HEK293 (cell line): ENCODE results near the gene ST3GAL5.
"Not testable (repeated sequence)": the region's sequence is repeated elsewhere in the genome, so short reads cannot be mapped to it uniquely, and the experiment has no call there.

ENCODE experiments used
- CTCF ChIA-PET: fragments of 350-600 bp; formaldehyde crosslinking; extraction: SDS; loops from one replicate; lab custom pipeline; 2021; ENCODE audit warnings: antibody characterized with exemption; lab: Yijun Ruan, JAX
- POLR2A ChIA-PET: fragments of 300-600 bp; formaldehyde crosslinking; extraction: SDS; loops from one replicate; lab custom pipeline; 2020; ENCODE audit warnings: antibody characterized with exemption, inconsistent platforms; lab: Yijun Ruan, JAX
- H3K27ac ChIP-seq: fragments of 200-500 bp; sonication (Bioruptor generic); 2 replicates; pipeline ENCODE4 v1.5.1; 2014; ENCODE audit warnings: low read depth, low read length, control low read depth, inconsistent platforms; ENCODE audit errors: extremely low read depth
- H3K36me3 ChIP-seq, 2 experiments: fragments of 200-500 bp in 1 of 2; sonication (Bioruptor generic) in 1 of 2; 1 replicate in 1 of 2; 2 replicates in 1 of 2; pipeline ENCODE4 v1.5.1; 2014 to 2017; ENCODE audit warnings: inconsistent platforms in 2 of 2, low read length in 2 of 2; ENCODE audit not compliant: control insufficient read depth in 2 of 2, insufficient read depth in 1 of 2
- H3K4me1 ChIP-seq: fragments of 200-500 bp; sonication (Bioruptor generic); 2 replicates; pipeline ENCODE4 v1.5.1; 2014; ENCODE audit warnings: mild to moderate bottlenecking, low read length, inconsistent platforms; ENCODE audit not compliant: control insufficient read depth, insufficient read depth
- H3K4me3 ChIP-seq: 2 replicates; pipeline ENCODE4 v1.5.1; 2011; ENCODE audit warnings: low read depth, mild to moderate bottlenecking, control low read depth, low read length, moderate library complexity
- H3K9me3 ChIP-seq: fragments of 200-500 bp; sonication (Bioruptor generic); 2 replicates; pipeline ENCODE4 v1.5.1; 2014; ENCODE audit warnings: low read depth, low read length, inconsistent platforms; ENCODE audit not compliant: control insufficient read depth, insufficient read depth
- BCL11A ChIP-seq: fragments of 450-650 bp; formaldehyde crosslinking; IDR thresholded peaks from 2 replicates; pipeline ENCODE4 v1.5.1; 2016; ENCODE audit warnings: low read depth, missing biosample characterization, missing genetic modification characterization
- GFI1B ChIP-seq: fragments of 450-650 bp; formaldehyde crosslinking; IDR thresholded peaks from 2 replicates; pipeline ENCODE4 v1.5.1; 2016; ENCODE audit warnings: missing biosample characterization, missing genetic modification characterization
- GLIS1 ChIP-seq: fragments of 450-650 bp; formaldehyde crosslinking; IDR thresholded peaks from 2 replicates; pipeline ENCODE4 v1.5.1; 2016; ENCODE audit warnings: missing biosample characterization, missing genetic modification characterization
- HOXA7 ChIP-seq: sonication (generic); formaldehyde crosslinking; IDR thresholded peaks from 2 replicates; pipeline ENCODE4 v1.8.1; 2022; ENCODE audit warnings: missing genetic modification reagents, borderline replicate concordance
- IKZF3 ChIP-seq: fragments of 450-650 bp; IDR thresholded peaks from 2 replicates; pipeline ENCODE4 v1.5.0; 2018; ENCODE audit warnings: missing biosample characterization, mild to moderate bottlenecking, missing genetic modification characterization, moderate library complexity
- KLF1 ChIP-seq: fragments of 450-650 bp; formaldehyde crosslinking; IDR thresholded peaks from 2 replicates; pipeline ENCODE4 v1.5.1; 2016; ENCODE audit warnings: missing biosample characterization, missing genetic modification characterization
- OVOL3 ChIP-seq: fragments of 450-650 bp; formaldehyde crosslinking; IDR thresholded peaks from 2 replicates; pipeline ENCODE4 v1.5.1; 2016; ENCODE audit warnings: missing biosample characterization, missing genetic modification characterization
- PBX3 ChIP-seq: sonication (generic); formaldehyde crosslinking; IDR thresholded peaks from 2 replicates; pipeline ENCODE4 v1.8.1; 2022; ENCODE audit warnings: mild to moderate bottlenecking, moderate library complexity, missing genetic modification reagents
- TCF7L2 ChIP-seq: IDR thresholded peaks from 2 replicates; pipeline ENCODE4 v1.6.1; 2011; ENCODE audit warnings: low read depth, mild to moderate bottlenecking, inconsistent platforms, low read length, moderate library complexity, borderline replicate concordance
- YY2 ChIP-seq: fragments of 450-650 bp; formaldehyde crosslinking; IDR thresholded peaks from 2 replicates; pipeline ENCODE4 v1.5.1; 2016; ENCODE audit warnings: missing biosample characterization, missing genetic modification characterization
- ZFHX2 ChIP-seq: fragments of 450-650 bp; formaldehyde crosslinking; conservative IDR thresholded peaks from 2 replicates; pipeline ENCODE4 v1.5.1; 2016; ENCODE audit warnings: missing biosample characterization, missing genetic modification characterization
- ZNF211 ChIP-seq: fragments of 450-650 bp; formaldehyde crosslinking; IDR thresholded peaks from 2 replicates; pipeline ENCODE4 v1.5.1; 2016; ENCODE audit warnings: low read depth, missing biosample characterization, missing genetic modification characterization
- ZNF214 ChIP-seq: fragments of 450-650 bp; formaldehyde crosslinking; IDR thresholded peaks from 2 replicates; pipeline ENCODE4 v1.5.1; 2017; ENCODE audit warnings: missing biosample characterization, mild to moderate bottlenecking, missing genetic modification characterization, borderline replicate concordance
- ZNF223 ChIP-seq: fragments of 450-650 bp; formaldehyde crosslinking; IDR thresholded peaks from 2 replicates; pipeline ENCODE4 v1.5.1; 2016; ENCODE audit warnings: missing biosample characterization, missing genetic modification characterization
- ZNF274 ChIP-seq, 2 experiments: fragments of 200-500 bp in 1 of 2; fragments of 450-650 bp in 1 of 2; sonication (Bioruptor generic) in 1 of 2; formaldehyde crosslinking in 1 of 2; IDR thresholded peaks; 2 replicates each; pipeline versions ENCODE4 v1.5.1 to v1.6.1; 2014 to 2016; ENCODE audit warnings: borderline replicate concordance in 1 of 2, inconsistent platforms in 1 of 2, low read length in 1 of 2, missing biosample characterization in 1 of 2, missing genetic modification characterization in 1 of 2
- ZNF280C ChIP-seq: fragments of 450-650 bp; formaldehyde crosslinking; IDR thresholded peaks from 2 replicates; pipeline ENCODE4 v1.5.1; 2016; ENCODE audit warnings: missing biosample characterization, missing genetic modification characterization
- ZNF335 ChIP-seq: fragments of 450-650 bp; formaldehyde crosslinking; conservative IDR thresholded peaks from 2 replicates; pipeline ENCODE4 v1.5.1; 2016; ENCODE audit warnings: missing biosample characterization, missing genetic modification characterization
- ZNF394 ChIP-seq: fragments of 450-650 bp; formaldehyde crosslinking; IDR thresholded peaks from 2 replicates; pipeline ENCODE4 v1.5.1; 2016; ENCODE audit warnings: missing biosample characterization, missing genetic modification characterization, mild to moderate bottlenecking, moderate library complexity, borderline replicate concordance
- ZNF510 ChIP-seq: fragments of 450-650 bp; formaldehyde crosslinking; IDR thresholded peaks from 2 replicates; pipeline ENCODE4 v1.5.1; 2018; ENCODE audit warnings: mild to moderate bottlenecking, missing genetic modification characterization, missing biosample characterization; ENCODE audit not compliant: insufficient replicate concordance
- ZNF521 ChIP-seq: fragments of 450-650 bp; formaldehyde crosslinking; IDR thresholded peaks from 2 replicates; pipeline ENCODE4 v1.5.1; 2017; ENCODE audit warnings: missing biosample characterization, mild to moderate bottlenecking, missing genetic modification characterization
- ZNF544 ChIP-seq: fragments of 450-650 bp; formaldehyde crosslinking; IDR thresholded peaks from 2 replicates; pipeline ENCODE4 v1.5.0; 2017; ENCODE audit warnings: missing biosample characterization, missing genetic modification characterization
- ZNF658 ChIP-seq: fragments of 450-650 bp; formaldehyde crosslinking; IDR thresholded peaks from 2 replicates; pipeline ENCODE4; 2016; ENCODE audit warnings: missing biosample characterization, missing genetic modification characterization
- ZNF677 ChIP-seq: fragments of 450-650 bp; IDR thresholded peaks from 2 replicates; pipeline ENCODE4 v1.5.0; 2018; ENCODE audit warnings: missing biosample characterization, mild to moderate bottlenecking, missing genetic modification characterization, moderate library complexity

ST3GAL5 gene

GRCh38 chr2:85935170-85935745 is 46.5 kb upstream of the ST3GAL5 start (continued):
- TF ChIP-seq YY2 (tag by site-specific recombination) (no peak), ZNF544 (tag by site-specific recombination) (no peak), ZNF658 (tag by site-specific recombination) (no peak), OVOL3 (tag by site-specific recombination) (no peak), PBX3 (CRISPR knock-in tag) (no peak)

DNA sequence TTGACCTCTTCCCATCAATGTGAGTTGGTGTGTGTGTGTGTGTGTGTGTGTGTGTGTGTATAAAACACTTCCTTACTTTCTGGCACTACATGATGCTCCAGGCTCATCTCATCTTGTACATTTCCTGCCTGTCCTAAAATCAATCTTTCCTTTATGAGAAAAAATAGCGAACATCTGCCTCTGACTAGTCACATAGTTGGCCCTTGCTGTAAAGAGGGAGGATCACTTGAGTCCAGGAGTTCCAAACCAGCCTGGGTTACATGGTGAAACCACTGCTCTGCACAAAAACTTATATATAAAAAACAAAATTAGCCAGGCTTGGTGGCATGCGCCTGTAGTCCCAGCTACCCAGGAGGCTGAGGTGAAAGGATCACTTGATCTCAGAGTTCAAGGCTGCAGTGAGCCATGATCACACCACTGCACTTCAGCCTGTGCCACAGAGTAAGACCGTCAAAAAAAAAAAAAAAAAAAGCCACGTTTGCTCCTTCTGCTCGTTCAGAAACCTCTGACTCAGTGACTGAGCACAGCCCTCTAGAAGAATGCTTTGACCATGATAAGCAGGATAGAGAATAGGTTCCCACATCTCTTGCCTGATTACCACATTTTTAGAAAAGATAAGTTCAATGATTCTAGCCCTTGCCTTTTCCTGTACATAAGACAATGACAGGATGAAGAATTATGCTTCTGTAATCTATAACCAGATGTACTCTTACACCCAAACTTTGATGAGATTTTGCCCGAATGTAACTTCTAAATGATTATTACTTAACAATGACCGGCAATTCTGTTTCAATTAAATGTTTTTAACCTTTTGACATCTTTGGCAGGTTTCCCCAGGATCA is 45.2 kb upstream of the ST3GAL5 start:
- POLR2A ChIA-PET, result no interaction called here
- no peak overlapping the region for H3K4me3 ChIP-seq
- peak; percentile 32; the same call in 1 of the 2 replicates for TF ChIP-seq ZNF335 (tag by site-specific recombination)
- TF ChIP-seq ZNF677 (tag by site-specific recombination), result no peak
- peaks cover 4% of the 10 kb centered on the region; the same call in 1 of the 2 replicates for H3K4me1 ChIP-seq
- CTCF ChIA-PET, result interaction anchor here (0.6 kb wide), 1 partner anchor 51 kb away, joined by 4 read pairs; no protein-coding TSS in a partner anchor
- no peaks in the 10 kb centered on the region for H3K9me3 ChIP-seq
- H3K36me3 ChIP-seq, result no peaks in the 10 kb centered on the region
- H3K27ac ChIP-seq, result no peak overlapping the region

DNA sequence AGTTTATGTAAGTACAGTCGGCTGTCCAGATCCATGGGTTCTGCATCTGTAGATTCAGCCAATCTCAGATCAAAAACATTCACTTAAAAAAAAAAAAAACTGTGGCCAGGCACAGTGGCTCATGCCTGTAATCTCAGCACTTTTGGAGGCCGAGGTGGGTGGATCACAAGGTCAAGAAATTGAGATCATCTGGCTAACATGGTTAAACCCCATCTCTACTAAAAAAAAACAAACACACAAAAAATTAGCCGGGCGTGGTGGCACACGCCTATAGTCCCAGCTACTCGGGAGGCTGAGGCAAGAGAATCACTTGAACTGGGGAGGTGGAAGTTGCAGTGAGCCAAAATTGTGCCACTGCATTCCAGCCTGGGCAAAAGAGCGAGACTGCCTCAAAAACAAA is 42.4 kb upstream of the ST3GAL5 start:
- H3K9me3 ChIP-seq, CTCF ChIA-PET, H3K4me1 ChIP-seq, H3K4me3 ChIP-seq, H3K36me3 ChIP-seq, H3K27ac ChIP-seq, POLR2A ChIA-PET: not testable (repeated sequence)
- TF ChIP-seq ZFHX2 (tag by site-specific recombination) (peak; percentile 46; the same call in 1 of the 2 replicates), KLF1 (tag by site-specific recombination) (peak; percentile 97)

DNA sequence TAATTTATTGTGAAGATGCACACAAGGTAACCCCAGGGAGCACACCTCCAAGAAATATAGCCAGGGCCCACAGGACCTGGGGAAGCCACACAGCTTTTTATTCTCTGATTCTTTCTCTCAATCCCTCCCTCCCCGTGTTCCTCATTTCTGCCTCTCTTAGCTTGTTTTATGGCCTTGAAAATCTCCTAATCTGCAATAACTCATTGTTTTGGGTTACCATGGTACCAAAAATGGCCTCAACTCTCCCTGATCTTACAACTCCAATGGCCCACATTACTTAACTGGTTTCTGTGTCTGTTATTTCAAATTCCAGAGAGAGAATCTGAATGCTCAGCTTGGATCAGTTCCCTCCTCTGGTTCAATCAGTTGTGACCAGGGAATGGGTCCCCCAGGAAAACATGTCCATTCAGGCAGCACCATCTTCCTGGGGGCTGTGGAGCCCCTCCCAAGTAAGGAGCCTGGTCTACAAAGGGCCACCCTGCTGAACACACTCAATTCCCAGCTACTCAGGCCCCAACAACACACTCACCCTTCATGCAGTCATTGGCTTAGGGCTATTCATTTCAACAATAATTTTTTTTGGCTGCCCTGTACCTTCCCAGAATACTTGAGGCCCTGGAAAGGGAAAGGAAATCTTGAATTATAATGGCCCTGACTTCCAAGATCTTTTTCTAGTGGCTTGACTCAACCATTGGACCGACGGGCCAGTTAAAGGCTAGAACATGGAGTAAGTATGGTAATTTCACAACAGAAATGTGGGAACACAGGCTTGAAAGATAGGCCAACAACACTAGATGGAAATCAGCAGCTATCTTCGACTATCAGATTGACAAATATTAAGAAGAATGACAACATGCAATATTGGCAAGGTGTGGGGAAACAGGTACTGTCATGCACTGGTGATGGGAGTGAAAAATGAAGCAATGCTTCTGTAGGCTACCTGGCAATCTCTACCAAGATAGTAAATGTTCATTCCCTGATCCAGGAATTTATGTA is 41.6 kb upstream of the ST3GAL5 start:
- Histone ChIP-seq H3K9me3 (no peaks in the 10 kb centered on the region), H3K27ac (no peak overlapping the region), H3K4me3 (no peak overlapping the region), H3K36me3 (no peaks in the 10 kb centered on the region), H3K4me1 (no peaks in the 10 kb centered on the region)
- ChIA-PET CTCF (interaction anchor here (1.2 kb wide), 1 partner anchor 150 kb away, joined by 3 read pairs; no protein-coding TSS in a partner anchor), POLR2A (no interaction called here)
- no peak for TF ChIP-seq IKZF3 (tag by site-specific recombination)
- TF ChIP-seq ZNF214 (tag by site-specific recombination), result no peak
- no peak for TF ChIP-seq ZNF510 (tag by site-specific recombination)
- no peak for TF ChIP-seq GLIS1 (tag by site-specific recombination)
- no peak for TF ChIP-seq GFI1B (tag by site-specific recombination)
- no peak for TF ChIP-seq ZNF280C (tag by site-specific recombination)
- TF ChIP-seq TCF7L2, result no peak
- TF ChIP-seq ZNF211 (tag by site-specific recombination), result no peak
- TF ChIP-seq BCL11A (tag by site-specific recombination), result no peak
- TF ChIP-seq ZNF394 (tag by site-specific recombination), result no peak
- TF ChIP-seq HOXA7, result no peak
- TF ChIP-seq ZNF274 (IDR thresholded peaks at IDR 0.05; ENCODE audit: low read length), result no peak
- no peak for TF ChIP-seq ZNF274 (tag by site-specific recombination; IDR thresholded peaks at IDR 0.05; ENCODE audit: borderline replicate concordance)
- no peak for TF ChIP-seq ZNF521 (tag by site-specific recombination)
- no peak for TF ChIP-seq ZNF223 (tag by site-specific recombination)
- no peak for TF ChIP-seq YY2 (tag by site-specific recombination)
